NOMO-1 (cell line): ENCODE data around the gene MMEL1.
"Not testable (repeated sequence)": the region's sequence is repeated elsewhere in the genome, so short reads cannot be mapped to it uniquely, and the experiment has no call there.

Experiments
- DNase-seq, 2 experiments: peaks; one replicate each; lab custom pipeline; 2025; ENCODE audit not compliant: unreplicated experiment in 2 of 2; lab: John Stamatoyannopoulos, UW

Gene MMEL1

GRCh38 chr1:2629627-2630497 is 3.0 kb downstream of the MMEL1 start:
- no peak for DNase-seq

GRCh38 chr1:2628933-2629626 is 3.7 kb downstream of the MMEL1 start:
- DNase-seq, result no peak

- DNase-seq, result no peak
Measured at GRCh38 chr1:2628191-2628932, 4.5 kb downstream of the MMEL1 start.

- DNase-seq, result no peak
Measured at GRCh38 chr1:2627746-2628145, 5.1 kb downstream of the MMEL1 start.

GRCh38 chr1:2625748-2626147 is 7.1 kb downstream of the MMEL1 start:
- DNase-seq, result not testable (repeated sequence)

- no peak for DNase-seq
Measured at GRCh38 chr1:2625311-2625710, 7.5 kb downstream of the MMEL1 start.

- no peak for DNase-seq
Measured at GRCh38 chr1:2624735-2625300, 8.0 kb downstream of the MMEL1 start.

- no peak for DNase-seq
Measured at GRCh38 chr1:2623571-2624337, 9.1 kb downstream of the MMEL1 start.

GRCh38 chr1:2617971-2618470 is 14.8 kb downstream of the MMEL1 start:
- DNase-seq, result no peak

- DNase-seq, result no peak
Measured at GRCh38 chr1:2614145-2614544, 18.7 kb downstream of the MMEL1 start.

- DNase-seq, result no peak
Measured at GRCh38 chr1:2612591-2613365, 20.0 kb downstream of the MMEL1 start.

GRCh38 chr1:2611621-2612437 is 21.0 kb downstream of the MMEL1 start:
- no peak for DNase-seq

GRCh38 chr1:2611031-2611501 is 21.8 kb downstream of the MMEL1 start:
- DNase-seq, result no peak

- DNase-seq, result no peak
Measured at GRCh38 chr1:2610036-2610959, 22.5 kb downstream of the MMEL1 start.

- no peak for DNase-seq
Measured at GRCh38 chr1:2609319-2610035, 23.3 kb downstream of the MMEL1 start.

GRCh38 chr1:2607641-2608091 is 25.1 kb downstream of the MMEL1 start:
- DNase-seq, result no peak
